ENCODE data around the gene AKAP1. TPM values are rescaled to one million over a fixed set of nuclear protein-coding genes. Genes with fewer than 3 reads are reported as not detected.

Gene AKAP1
- total and polyA plus RNA-seq, 3 donors from 2014 or later: 73.0 to 304 (median 224) TPM

GRCh38 chr17:57135789-57136291 is 50.8 kb downstream of the AKAP1 start:
- H3K4me1 ChIP-seq: peaks cover 3% of the 10 kb centered on the region
- WGBS, 2 donors: 37 to 49% methylated on average over 21 of the region's 21 CpGs
- intact Hi-C loops (cut with DNase I; ENCODE audit: low total_unique reads): no loop called here
- H3K36me3 ChIP-seq (ENCODE audit: low read depth, missing control alignments): no peaks in the 10 kb centered on the region
- H3K4me3 ChIP-seq: peak overlapping the region in 1 of 2 donors; percentile 29
- DNase-seq: no peak
- no peak overlapping the region for H3K27ac ChIP-seq
- H3K27me3 ChIP-seq: no peaks in the 10 kb centered on the region
- H3K9me3 ChIP-seq: no peaks in the 10 kb centered on the region
- TF ChIP-seq CTCF (IDR thresholded peaks at IDR 0.05) (no peak), POLR2A (IDR thresholded peaks at IDR 0.05) (no peak)

- 58 to 64% methylated on average over 13 of the region's 13 CpGs for WGBS, 2 donors
- no peak for TF ChIP-seq CTCF (IDR thresholded peaks at IDR 0.05)
- no peak for TF ChIP-seq POLR2A (IDR thresholded peaks at IDR 0.05)
- intact Hi-C loops (cut with DNase I; ENCODE audit: low total_unique reads): no loop called here
- no peaks in the 10 kb centered on the region for H3K27me3 ChIP-seq
- no peak overlapping the region for H3K27ac ChIP-seq
- H3K4me3 ChIP-seq: peak overlapping the region in 1 of 2 donors; percentile 29
- H3K4me1 ChIP-seq: no peaks in the 10 kb centered on the region
- H3K36me3 ChIP-seq (ENCODE audit: low read depth, missing control alignments): no peaks in the 10 kb centered on the region
- no peak for DNase-seq
- no peaks in the 10 kb centered on the region for H3K9me3 ChIP-seq
Measured at GRCh38 chr17:57136355-57136754, 51.3 kb downstream of the AKAP1 start.

DNA sequence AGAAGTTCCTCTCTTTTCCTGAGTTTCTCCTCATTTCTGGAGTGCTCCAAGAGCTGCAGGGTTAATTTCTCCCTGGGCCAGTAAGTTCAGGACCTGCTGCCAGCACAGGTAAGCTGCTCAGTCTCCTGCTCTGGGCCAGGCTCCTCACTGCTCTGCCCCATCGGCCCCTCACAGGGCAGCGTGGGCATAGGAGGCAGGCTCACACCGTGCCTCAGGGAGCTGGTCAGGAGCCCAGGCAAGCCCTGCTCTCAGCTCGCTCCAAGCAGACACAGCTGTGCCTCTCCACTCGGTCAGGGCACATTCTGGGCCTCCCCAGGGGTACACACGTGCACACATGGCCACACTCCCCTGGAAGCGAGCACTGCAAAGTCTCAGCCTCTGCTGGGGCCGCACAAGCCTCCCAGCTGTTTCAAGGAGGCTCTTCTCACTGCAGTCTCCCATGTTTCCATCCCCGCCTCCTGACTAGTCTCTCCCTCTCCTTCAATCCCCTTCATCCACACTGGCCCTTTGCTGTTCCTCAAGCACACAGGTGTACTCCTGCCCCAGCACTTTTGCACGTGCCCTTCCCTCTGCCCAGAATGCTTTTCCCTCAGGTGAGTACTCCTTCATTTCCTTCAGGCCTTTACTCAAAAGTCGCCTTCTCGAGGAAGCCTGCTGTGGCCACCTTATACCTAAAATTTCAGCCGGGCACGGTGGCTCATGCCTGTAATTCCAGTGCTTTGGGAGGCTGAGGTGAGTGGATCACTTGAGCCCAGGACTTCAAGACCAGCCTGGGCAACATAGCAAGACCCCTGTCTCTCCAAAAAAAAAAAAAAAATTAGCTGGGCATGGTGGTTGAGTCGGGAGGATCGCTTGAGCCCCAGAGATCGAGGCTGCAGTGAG is 53.2 kb downstream of the AKAP1 start:
- no peaks in the 10 kb centered on the region for H3K36me3 ChIP-seq (ENCODE audit: low read depth, missing control alignments)
- no peak for DNase-seq
- peaks cover 3% of the 10 kb centered on the region for H3K4me1 ChIP-seq
- no peak overlapping the region for H3K4me3 ChIP-seq
- H3K27ac ChIP-seq: no peak overlapping the region
- intact Hi-C loops (cut with DNase I; ENCODE audit: low total_unique reads): no loop called here
- H3K27me3 ChIP-seq: no peaks in the 10 kb centered on the region
- no peak for TF ChIP-seq POLR2A (IDR thresholded peaks at IDR 0.05)
- TF ChIP-seq CTCF (IDR thresholded peaks at IDR 0.05): no peak
- no peaks in the 10 kb centered on the region for H3K9me3 ChIP-seq
- 90% methylated on average over 14 to 17 of the region's 17 CpGs for WGBS, 2 donors

GRCh38 chr17:57138956-57139576 is 54.0 kb downstream of the AKAP1 start:
- no peak for DNase-seq
- Histone ChIP-seq H3K4me3 (no peak overlapping the region), H3K36me3 (ENCODE audit: low read depth, missing control alignments) (no peaks in the 10 kb centered on the region), H3K9me3 (no peaks in the 10 kb centered on the region), H3K27ac (no peak overlapping the region), H3K4me1 (peaks cover 3% of the 10 kb centered on the region), H3K27me3 (no peaks in the 10 kb centered on the region)
- 88 to 94% methylated on average over 6 of the region's 6 CpGs for WGBS, 2 donors
- intact Hi-C loops (cut with DNase I; ENCODE audit: low total_unique reads): no loop called here
- no peak for TF ChIP-seq CTCF (IDR thresholded peaks at IDR 0.05)
- TF ChIP-seq POLR2A (IDR thresholded peaks at IDR 0.05): no peak
